Measurements from ENCODE around the gene CLEC18B. TPM values are rescaled to one million over a fixed set of nuclear protein-coding genes. Genes with fewer than 3 reads are reported as not detected.
"Not testable (repeated sequence)": the region's sequence is repeated elsewhere in the genome, so short reads cannot be mapped to it uniquely, and the experiment has no call there.

Gene CLEC18B
- total RNA-seq, 1 donor from 2014 or later = 1.2 TPM

DNA sequence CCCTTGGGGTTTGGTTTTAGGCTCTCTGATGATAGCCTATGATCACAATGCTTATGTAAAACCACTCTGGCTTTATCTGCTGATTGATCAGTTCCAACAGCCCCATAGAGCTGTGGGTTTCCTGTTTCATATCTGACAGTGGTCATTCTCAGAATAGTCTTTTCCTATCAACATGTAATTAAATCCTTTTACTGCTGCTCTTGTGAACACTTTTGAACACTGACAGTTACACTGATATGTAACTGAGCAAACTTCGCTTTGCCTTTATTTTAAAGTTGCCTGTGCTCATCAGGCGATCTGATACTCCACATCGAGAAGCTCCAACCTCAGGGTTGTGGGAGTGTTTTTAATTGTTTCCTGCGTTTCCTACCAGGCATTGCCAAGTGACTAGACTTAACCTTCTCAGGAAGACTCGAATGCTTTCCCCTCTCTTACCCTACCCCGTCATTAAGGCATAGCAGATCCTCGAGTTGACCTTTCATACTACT lies 17.3 kb upstream of the CLEC18B start:
- peaks cover 7% of the 10 kb centered on the region for H3K4me1 ChIP-seq
- TF ChIP-seq, protein P1, sequence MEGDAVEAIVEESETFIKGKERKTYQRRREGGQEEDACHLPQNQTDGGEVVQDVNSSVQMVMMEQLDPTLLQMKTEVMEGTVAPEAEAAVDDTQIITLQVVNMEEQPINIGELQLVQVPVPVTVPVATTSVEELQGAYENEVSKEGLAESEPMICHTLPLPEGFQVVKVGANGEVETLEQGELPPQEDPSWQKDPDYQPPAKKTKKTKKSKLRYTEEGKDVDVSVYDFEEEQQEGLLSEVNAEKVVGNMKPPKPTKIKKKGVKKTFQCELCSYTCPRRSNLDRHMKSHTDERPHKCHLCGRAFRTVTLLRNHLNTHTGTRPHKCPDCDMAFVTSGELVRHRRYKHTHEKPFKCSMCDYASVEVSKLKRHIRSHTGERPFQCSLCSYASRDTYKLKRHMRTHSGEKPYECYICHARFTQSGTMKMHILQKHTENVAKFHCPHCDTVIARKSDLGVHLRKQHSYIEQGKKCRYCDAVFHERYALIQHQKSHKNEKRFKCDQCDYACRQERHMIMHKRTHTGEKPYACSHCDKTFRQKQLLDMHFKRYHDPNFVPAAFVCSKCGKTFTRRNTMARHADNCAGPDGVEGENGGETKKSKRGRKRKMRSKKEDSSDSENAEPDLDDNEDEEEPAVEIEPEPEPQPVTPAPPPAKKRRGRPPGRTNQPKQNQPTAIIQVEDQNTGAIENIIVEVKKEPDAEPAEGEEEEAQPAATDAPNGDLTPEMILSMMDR (IDR thresholded peaks at IDR 0.05) = no peak
- no peaks in the 10 kb centered on the region for H3K36me3 ChIP-seq
- peaks cover 5% of the 10 kb centered on the region for H3K9me3 ChIP-seq
- no peak overlapping the region for H3K27ac ChIP-seq
- H3K4me3 ChIP-seq = no peak overlapping the region
- H3K27me3 ChIP-seq (ENCODE audit: low read depth) = no peaks in the 10 kb centered on the region
- ATAC-seq (no peak), DNase-seq (no peak)
- intact Hi-C loops (cut with DNase I) = no loop called here

DNA sequence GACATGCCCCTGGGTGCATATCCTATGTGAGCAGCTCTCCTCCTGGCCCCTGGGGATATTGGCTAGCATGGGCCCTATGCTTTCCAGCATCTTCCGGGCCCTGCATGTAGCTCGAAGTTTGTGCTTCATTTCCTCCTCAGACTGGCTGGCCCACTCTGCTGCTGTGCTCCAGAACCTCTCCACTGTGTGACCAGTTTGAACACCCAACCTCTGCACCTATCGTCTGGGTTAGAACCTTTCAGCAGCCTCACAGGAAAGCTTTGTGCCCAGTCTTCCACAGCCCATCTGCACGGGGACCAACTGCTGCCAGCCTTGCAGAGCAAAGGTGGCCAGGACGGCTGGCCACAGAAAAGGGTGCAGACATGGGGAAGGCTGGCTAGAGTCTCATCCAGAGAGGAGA lies 10.2 kb upstream of the CLEC18B start:
- Histone ChIP-seq H3K27ac (no peak overlapping the region), H3K4me1 (no peaks in the 10 kb centered on the region), H3K9me3 (peaks cover 5% of the 10 kb centered on the region), H3K36me3 (no peaks in the 10 kb centered on the region), H3K27me3 (ENCODE audit: low read depth) (no peaks in the 10 kb centered on the region), H3K4me3 (no peak overlapping the region)
- ATAC-seq = no peak
- TF ChIP-seq, protein P1 (IDR thresholded peaks at IDR 0.05) = no peak
- intact Hi-C loops (cut with DNase I) = no loop called here
- DNase-seq = no peak

DNA sequence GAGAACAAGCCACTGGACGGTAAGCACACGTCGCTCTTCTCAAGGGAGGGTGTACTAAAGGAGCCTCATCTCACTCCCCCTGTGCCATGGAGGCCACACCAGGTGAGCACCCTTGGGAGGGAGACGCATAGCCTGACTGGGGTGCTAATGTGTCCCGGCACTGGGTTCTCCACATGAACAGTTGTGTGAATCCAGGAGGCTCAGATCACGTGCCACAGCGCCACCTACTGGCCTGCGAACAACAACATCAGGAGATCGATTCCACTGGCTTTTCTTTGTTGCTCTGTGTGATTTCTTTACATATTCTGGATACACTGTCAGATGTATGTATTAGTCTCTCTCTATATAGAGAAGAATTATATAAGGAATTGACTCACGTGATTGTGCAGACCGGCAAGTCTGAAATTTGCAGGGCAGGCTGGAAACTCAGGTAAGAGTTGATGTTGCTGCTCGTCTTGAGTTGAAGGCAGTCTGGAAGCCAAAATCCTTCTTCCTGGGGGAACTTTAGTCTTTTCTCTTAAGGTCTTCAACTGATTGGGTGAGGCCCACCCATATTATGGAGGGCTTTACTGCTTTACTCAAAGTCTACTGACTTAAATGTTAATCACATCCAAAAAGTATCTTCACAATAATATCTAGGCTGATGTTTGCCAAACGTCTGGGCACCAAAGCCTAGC lies 8.9 kb upstream of the CLEC18B start:
- intact Hi-C loops (cut with DNase I) = not testable (repeated sequence)
- peak; percentile 56 for DNase-seq
- TF ChIP-seq, protein P1 (IDR thresholded peaks at IDR 0.05) = peak; percentile 82

DNA sequence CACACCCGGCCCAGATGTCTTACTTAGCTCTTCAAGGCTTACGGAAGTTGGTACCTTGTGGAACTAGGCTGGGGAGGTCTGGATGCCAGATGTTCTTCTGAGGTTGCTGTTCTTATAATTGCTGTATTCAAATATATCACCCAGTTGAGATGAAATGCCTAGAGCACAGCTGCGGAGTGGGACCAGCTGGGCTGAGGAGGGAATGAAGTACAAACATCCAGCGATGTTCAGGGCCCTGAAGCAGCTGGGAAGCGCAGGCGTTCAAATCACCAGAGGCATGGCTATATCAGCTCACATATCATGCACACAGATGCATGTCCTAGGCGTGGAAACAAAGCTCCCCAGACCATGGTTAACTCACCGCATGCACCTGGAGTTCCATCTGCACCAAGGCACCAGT lies 7.2 kb upstream of the CLEC18B start:
- intact Hi-C loops (cut with DNase I); H3K9me3 ChIP-seq; DNase-seq; ATAC-seq; H3K27ac ChIP-seq; H3K36me3 ChIP-seq; H3K4me1 ChIP-seq; H3K4me3 ChIP-seq; H3K27me3 ChIP-seq (ENCODE audit: low read depth): not testable (repeated sequence)

More for the DNA sequence above, 8.9 kb upstream of the CLEC18B start:
- H3K4me3 ChIP-seq; H3K36me3 ChIP-seq; H3K9me3 ChIP-seq; H3K4me1 ChIP-seq; H3K27me3 ChIP-seq (ENCODE audit: low read depth); H3K27ac ChIP-seq: not testable (repeated sequence)
- peak; percentile 80 to 85 for ATAC-seq

DNA sequence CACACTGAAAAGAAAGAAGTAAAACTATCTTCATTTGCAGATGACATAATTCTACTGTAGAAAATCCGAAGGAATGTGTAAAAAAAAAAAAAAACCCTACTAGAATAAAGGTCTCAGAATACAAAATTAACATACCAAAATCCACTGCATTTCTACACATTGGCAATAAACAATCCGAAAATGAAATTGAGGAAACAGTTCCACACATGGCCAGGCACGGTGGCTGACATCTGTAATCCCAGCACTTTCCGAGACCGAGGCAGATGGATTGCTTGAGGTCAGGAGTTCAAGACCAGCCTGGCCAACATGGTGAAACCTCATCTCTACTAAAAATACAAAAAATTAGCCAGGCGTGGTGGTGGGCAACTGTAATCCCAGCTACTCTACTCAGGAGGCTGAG lies 4.5 kb upstream of the CLEC18B start:
- H3K4me1 ChIP-seq; H3K36me3 ChIP-seq; ATAC-seq; DNase-seq; H3K4me3 ChIP-seq; H3K27ac ChIP-seq; H3K27me3 ChIP-seq (ENCODE audit: low read depth); intact Hi-C loops (cut with DNase I); H3K9me3 ChIP-seq: not testable (repeated sequence)

DNA sequence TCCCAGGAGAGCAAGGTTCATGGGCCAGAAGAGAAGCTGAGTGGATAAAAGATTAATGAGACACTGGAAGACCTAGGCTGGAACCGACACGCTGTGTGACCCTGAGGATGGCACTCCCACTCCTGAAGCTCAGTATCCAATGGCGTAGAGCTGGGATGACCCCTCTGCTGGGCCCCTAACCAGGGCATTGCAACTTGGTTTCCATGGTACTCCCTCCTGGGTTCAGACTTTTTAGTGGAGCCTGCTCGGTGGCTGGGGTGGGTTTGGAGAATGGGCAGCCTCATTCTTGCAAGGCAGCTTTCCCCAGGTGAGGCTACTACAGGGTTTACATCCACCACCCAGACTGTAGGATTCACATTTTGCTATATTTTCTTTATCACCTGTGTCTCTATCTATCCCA lies 2.4 kb upstream of the CLEC18B start:
- H3K4me1 ChIP-seq; H3K27ac ChIP-seq; H3K9me3 ChIP-seq; intact Hi-C loops (cut with DNase I); ATAC-seq; DNase-seq; H3K4me3 ChIP-seq; H3K27me3 ChIP-seq (ENCODE audit: low read depth); H3K36me3 ChIP-seq: not testable (repeated sequence)

DNA sequence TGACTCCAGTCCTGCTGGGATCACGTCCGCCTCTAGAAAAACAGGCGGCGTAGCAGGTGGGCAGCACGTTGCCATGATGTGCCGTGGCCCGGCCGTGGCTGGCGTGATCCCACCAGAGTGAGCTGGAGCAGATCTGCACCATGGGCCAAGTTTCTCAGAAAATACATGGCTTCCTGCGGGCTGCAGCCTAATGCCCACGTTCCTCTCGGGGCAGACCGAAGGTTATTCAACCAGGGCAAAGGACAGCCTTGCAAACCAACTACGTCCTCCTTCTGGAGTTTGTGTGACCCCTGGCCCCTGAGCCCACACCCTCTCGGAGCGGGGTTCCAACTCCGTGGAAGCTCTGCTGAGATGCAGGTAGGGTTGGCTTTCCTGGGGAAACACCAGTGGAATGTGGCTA lies 808 bp upstream of the CLEC18B start:
- not testable (repeated sequence) for ATAC-seq

DNA sequence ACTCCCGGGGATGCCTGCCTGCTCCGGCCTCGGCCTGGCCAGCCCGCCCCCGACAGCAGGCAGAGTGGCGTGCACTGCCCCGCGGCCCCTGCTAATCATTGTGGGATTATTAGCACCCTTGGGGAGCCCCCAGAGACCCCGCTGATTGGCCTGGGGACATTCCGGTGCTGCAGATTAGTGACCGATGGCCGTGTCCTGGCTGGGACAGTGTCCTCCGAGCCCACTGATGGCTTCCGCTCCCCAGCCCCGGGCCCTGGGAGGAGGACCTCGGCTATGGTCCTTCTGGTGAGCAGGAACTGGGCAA lies 156 bp upstream of the CLEC18B start:
- ATAC-seq; H3K27ac ChIP-seq; H3K9me3 ChIP-seq; H3K4me3 ChIP-seq; H3K27me3 ChIP-seq (ENCODE audit: low read depth); DNase-seq; intact Hi-C loops (cut with DNase I); H3K36me3 ChIP-seq; H3K4me1 ChIP-seq: not testable (repeated sequence)

More for the DNA sequence above, 808 bp upstream of the CLEC18B start:
- H3K27me3 ChIP-seq (ENCODE audit: low read depth); H3K36me3 ChIP-seq; H3K4me1 ChIP-seq; intact Hi-C loops (cut with DNase I); H3K27ac ChIP-seq; H3K9me3 ChIP-seq; H3K4me3 ChIP-seq; DNase-seq: not testable (repeated sequence)

DNA sequence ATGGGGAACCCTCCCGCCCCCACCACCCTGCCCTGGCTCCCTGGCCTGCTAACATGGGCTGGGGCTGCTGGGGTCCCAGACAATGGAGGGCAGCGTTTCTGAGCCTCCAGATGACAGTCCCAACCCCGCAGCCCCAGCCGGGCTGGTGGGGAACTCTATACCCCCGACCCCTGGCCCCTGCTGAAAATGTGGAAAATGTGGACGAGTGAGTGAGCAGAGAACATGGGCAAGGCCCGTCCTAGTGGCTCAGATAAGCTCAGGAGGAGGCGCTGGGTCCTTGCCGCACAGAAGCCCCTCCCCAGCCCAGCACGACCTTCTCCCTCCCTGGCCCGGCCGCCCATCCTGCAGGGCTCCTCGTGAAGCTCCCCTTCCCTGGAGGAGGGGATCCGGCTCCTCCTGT lies 1.5 kb downstream of the CLEC18B start:
- intact Hi-C loops (cut with DNase I); H3K9me3 ChIP-seq; H3K27ac ChIP-seq; H3K4me3 ChIP-seq; DNase-seq; H3K36me3 ChIP-seq; H3K27me3 ChIP-seq (ENCODE audit: low read depth); H3K4me1 ChIP-seq: not testable (repeated sequence)
- ATAC-seq = peak in 1 of 2 donors; percentile 16

DNA sequence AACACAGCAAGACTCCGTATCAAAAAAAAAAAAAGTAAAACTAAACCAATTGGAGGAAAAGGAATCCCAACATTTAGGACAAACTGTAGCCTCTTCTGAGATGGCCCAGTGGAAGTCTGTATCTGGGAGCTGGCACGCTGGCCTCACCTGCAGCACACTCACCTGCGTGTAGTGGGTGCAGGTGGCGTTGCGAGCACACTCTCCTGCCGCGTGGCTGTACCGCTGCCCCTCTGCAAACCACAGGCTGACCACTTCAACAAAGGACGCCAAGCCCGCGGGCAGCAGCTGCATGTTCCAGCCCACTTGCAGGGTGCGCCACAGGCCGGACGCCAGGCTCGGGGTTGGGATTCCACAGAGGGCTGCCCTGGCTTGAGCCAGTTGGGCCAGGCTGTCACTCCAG lies 3.4 kb downstream of the CLEC18B start:
- ATAC-seq; H3K27me3 ChIP-seq (ENCODE audit: low read depth); H3K36me3 ChIP-seq; H3K4me1 ChIP-seq; intact Hi-C loops (cut with DNase I); H3K27ac ChIP-seq; H3K4me3 ChIP-seq; H3K9me3 ChIP-seq: not testable (repeated sequence)
- peak; percentile 8 for DNase-seq

DNA sequence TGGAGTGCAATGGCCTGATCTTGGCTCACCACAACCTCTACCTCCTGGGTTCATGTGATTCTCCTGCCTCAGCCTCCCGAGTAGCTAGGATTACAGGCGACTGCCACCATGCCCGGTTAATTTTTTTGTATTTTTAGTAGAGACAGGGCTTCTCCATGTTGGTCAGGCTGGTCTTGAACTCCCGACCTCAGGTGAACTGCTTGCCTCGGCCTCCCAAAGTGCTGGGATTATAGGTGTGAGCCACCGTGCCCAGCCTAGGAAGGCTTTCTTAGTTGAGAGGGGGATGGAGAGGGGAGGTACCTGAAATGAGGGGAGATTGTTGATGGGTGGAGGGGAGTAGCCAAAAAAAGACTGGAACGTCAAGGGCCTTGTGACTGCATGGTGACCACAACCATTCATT lies 7.4 kb downstream of the CLEC18B start:
- not testable (repeated sequence) for ATAC-seq

More for the DNA sequence above, 7.4 kb downstream of the CLEC18B start:
- DNase-seq; H3K27me3 ChIP-seq (ENCODE audit: low read depth); H3K9me3 ChIP-seq; intact Hi-C loops (cut with DNase I); H3K27ac ChIP-seq; H3K36me3 ChIP-seq; H3K4me1 ChIP-seq; H3K4me3 ChIP-seq: not testable (repeated sequence)
